Transverse colon (tissue), 4 donors: Measurements from ENCODE around the gene SLC1A1.

Experiments used
- CTCF ChIP-seq, 5 experiments: fragments of 200-600 bp in 3 of 5; fragments of 450-650 bp in 2 of 5; sonication (generic) in 3 of 5; IDR thresholded peaks; 1 replicate in 2 of 5; 2 replicates in 3 of 5; pipeline ENCODE4 v1.5.1; 2016 to 2017; ENCODE audit warnings: antibody characterized with exemption in 5 of 5, inconsistent platforms in 3 of 5, mild to moderate bottlenecking in 2 of 5, moderate library complexity in 1 of 5
- EP300 ChIP-seq: sonication (generic); formaldehyde crosslinking; IDR thresholded peaks from one replicate; pipeline ENCODE4 v1.6.1; 2017; ENCODE audit warnings: antibody characterized with exemption, low read depth
- POLR2A ChIP-seq: fragments of 450-650 bp; IDR thresholded peaks from one replicate; pipeline ENCODE4 v1.6.1; 2016; ENCODE audit warnings: antibody characterized with exemption, mild to moderate bottlenecking, moderate library complexity
- POLR2AphosphoS5 ChIP-seq, 3 donors: sonication (generic); formaldehyde crosslinking; IDR thresholded peaks; one replicate each; pipeline ENCODE4 v1.6.1; 2016; ENCODE audit warnings: antibody characterized with exemption in 3 of 3

GRCh38 chr9:4567601-4568000 lies 77.3 kb downstream of the SLC1A1 start:
- TF ChIP-seq CTCF (IDR thresholded peaks at IDR 0.05) (no peak), EP300 (no peak), POLR2A (no peak), POLR2AphosphoS5 (IDR thresholded peaks at IDR 0.05) (no peak)
